ENCODE results near the gene HS6ST3.

GRCh38 chr13:96810104-96810503 is 720.2 kb downstream of the HS6ST3 start:
- TF ChIP-seq CTCF (IDR thresholded peaks at IDR 0.05; ENCODE audit: low read length) (no peak), EZH2 (IDR thresholded peaks at IDR 0.05; ENCODE audit: borderline replicate concordance, low read length) (no peak)

All from OCI-LY1 (cell line).